Measurements from ENCODE around the gene OR2T5.
"Not testable (repeated sequence)": the region's sequence is repeated elsewhere in the genome, so short reads cannot be mapped to it uniquely, and the experiment has no call there.

OR2T5 gene

DNA sequence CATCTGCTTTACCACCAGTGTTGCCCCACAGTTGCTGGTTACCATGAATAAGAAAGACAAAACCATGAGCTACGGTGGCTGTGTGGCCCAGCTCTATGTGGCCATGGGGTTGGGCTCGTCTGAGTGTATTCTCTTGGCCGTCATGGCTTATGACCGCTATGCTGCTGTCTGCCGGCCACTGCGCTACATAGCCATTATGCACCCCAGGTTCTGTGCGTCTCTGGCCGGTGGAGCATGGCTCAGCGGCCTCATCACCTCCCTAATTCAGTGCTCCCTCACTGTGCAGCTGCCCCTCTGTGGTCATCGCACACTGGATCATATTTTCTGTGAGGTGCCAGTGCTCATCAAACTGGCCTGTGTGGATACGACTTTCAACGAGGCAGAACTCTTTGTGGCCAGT lies 33.5 kb downstream of the OR2T5 start:
- Histone ChIP-seq H3K4me3 (ENCODE audit: low read depth in 1 of 2, low read length in 1 of 2) (no peak overlapping the region), H3K27ac (no peak overlapping the region), H3K36me3 (no peaks in the 10 kb centered on the region), H3K9me3 (no peaks in the 10 kb centered on the region), H3K4me1 (ENCODE audit: control insufficient read depth in 1 of 2, insufficient read depth in 1 of 2, low read depth in 1 of 2, low read length in 1 of 2) (no peaks in the 10 kb centered on the region), H3K27me3 (no peaks in the 10 kb centered on the region)
- TF ChIP-seq, protein P1, sequence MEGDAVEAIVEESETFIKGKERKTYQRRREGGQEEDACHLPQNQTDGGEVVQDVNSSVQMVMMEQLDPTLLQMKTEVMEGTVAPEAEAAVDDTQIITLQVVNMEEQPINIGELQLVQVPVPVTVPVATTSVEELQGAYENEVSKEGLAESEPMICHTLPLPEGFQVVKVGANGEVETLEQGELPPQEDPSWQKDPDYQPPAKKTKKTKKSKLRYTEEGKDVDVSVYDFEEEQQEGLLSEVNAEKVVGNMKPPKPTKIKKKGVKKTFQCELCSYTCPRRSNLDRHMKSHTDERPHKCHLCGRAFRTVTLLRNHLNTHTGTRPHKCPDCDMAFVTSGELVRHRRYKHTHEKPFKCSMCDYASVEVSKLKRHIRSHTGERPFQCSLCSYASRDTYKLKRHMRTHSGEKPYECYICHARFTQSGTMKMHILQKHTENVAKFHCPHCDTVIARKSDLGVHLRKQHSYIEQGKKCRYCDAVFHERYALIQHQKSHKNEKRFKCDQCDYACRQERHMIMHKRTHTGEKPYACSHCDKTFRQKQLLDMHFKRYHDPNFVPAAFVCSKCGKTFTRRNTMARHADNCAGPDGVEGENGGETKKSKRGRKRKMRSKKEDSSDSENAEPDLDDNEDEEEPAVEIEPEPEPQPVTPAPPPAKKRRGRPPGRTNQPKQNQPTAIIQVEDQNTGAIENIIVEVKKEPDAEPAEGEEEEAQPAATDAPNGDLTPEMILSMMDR (IDR thresholded peaks at IDR 0.05), result no peak

DNA sequence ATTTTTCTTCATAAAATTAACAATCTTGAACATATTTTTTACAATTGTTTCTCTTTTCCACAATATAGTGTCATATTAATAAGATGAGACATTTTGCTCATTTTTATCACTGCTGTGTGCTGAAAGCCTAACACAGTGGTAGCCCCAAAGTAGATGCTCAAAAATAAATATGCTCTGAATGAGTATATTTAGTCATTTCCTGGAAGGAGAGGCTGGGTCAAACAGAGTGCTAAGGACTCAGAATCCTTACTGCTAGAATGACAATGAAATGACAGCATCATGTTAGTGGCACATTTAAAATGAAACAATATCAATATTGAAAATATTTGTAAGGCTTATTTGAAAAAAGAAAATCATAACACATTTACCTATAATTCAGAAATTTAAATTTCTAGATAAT lies 49.1 kb downstream of the OR2T5 start:
- not testable (repeated sequence) for H3K36me3 ChIP-seq; H3K27ac ChIP-seq; H3K4me3 ChIP-seq (ENCODE audit: low read depth in 1 of 2, low read length in 1 of 2); H3K4me1 ChIP-seq (ENCODE audit: control insufficient read depth in 1 of 2, insufficient read depth in 1 of 2, low read depth in 1 of 2, low read length in 1 of 2); H3K27me3 ChIP-seq; H3K9me3 ChIP-seq

All from neutrophil (primary cell).